DND-41 (cell line): ENCODE data around the gene ISG20.
"Not testable (repeated sequence)": the region's sequence is repeated elsewhere in the genome, so short reads cannot be mapped to it uniquely, and the experiment has no call there.

Experiments
- ATAC-seq: fragments of 200-7000 bp; cut with Tn5 transposase; 3 replicates; pipeline ENCODE4 v1.9.1; 2021; ENCODE audit warnings: low read depth; ENCODE audit not compliant: insufficient read depth
- DNase-seq: peaks from one replicate; pipeline ENCODE4 v3.0.0-alpha.2; 2020
- H2AFZ ChIP-seq: 2 replicates; pipeline ENCODE4 v1.6.0; 2012; ENCODE audit warnings: low read depth, low read length
- H3K27ac ChIP-seq: 2 replicates; pipeline ENCODE4 v1.5.1; 2012; ENCODE audit warnings: low read length, inconsistent platforms
- H3K27me3 ChIP-seq: fragments of 200-600 bp; sonication (generic); 2 replicates; pipeline ENCODE4 v1.6.0; 2012; ENCODE audit warnings: low read length, mild to moderate bottlenecking, inconsistent platforms; ENCODE audit not compliant: insufficient read depth, poor library complexity
- H3K36me3 ChIP-seq: 2 replicates; pipeline ENCODE4 v1.5.1; 2012; ENCODE audit warnings: low read length, inconsistent platforms; ENCODE audit not compliant: insufficient read depth
- H3K4me1 ChIP-seq: 2 replicates; pipeline ENCODE4 v1.5.1; 2012; ENCODE audit warnings: mild to moderate bottlenecking, low read length; ENCODE audit not compliant: insufficient read depth
- H3K4me2 ChIP-seq: 2 replicates; pipeline ENCODE4 v1.6.0; 2012; ENCODE audit warnings: mild to moderate bottlenecking, moderate library complexity, low read length, inconsistent platforms; ENCODE audit not compliant: insufficient read depth
- H3K4me3 ChIP-seq, 2 experiments: fragments of 200-600 bp in 1 of 2; shearing (Covaris generic) in 1 of 2; 2 replicates each; pipeline ENCODE4 v1.5.1; 2012 to 2016; ENCODE audit warnings: inconsistent platforms in 2 of 2, low read length in 2 of 2, mild to moderate bottlenecking in 2 of 2, low read depth in 1 of 2, moderate library complexity in 1 of 2
- H3K79me2 ChIP-seq: 2 replicates; pipeline ENCODE4 v1.6.0; 2012; ENCODE audit warnings: low read length, inconsistent platforms; ENCODE audit not compliant: insufficient read depth
- H3K9ac ChIP-seq: 2 replicates; pipeline ENCODE4 v1.6.0; 2012; ENCODE audit warnings: low read depth, mild to moderate bottlenecking, inconsistent platforms, low read length, moderate library complexity
- H3K9me3 ChIP-seq: 2 replicates; pipeline ENCODE4 v1.5.1; 2012; ENCODE audit warnings: low read length, moderate library complexity, mild to moderate bottlenecking, inconsistent platforms; ENCODE audit not compliant: insufficient read depth, severe bottlenecking
- H4K20me1 ChIP-seq: 2 replicates; pipeline ENCODE4 v1.6.0; 2012; ENCODE audit warnings: low read length; ENCODE audit not compliant: insufficient read depth
- CTCF ChIP-seq: IDR thresholded peaks from 2 replicates; pipeline ENCODE4 v1.5.1; 2012; ENCODE audit warnings: borderline replicate concordance, low read length, moderate library complexity, mild to moderate bottlenecking; ENCODE audit not compliant: poor library complexity, severe bottlenecking; ENCODE audit errors: extremely low read depth
- EZH2 ChIP-seq: IDR thresholded peaks from 3 replicates; pipeline ENCODE4 v1.6.1; 2012; ENCODE audit warnings: borderline replicate concordance, low read depth, mild to moderate bottlenecking, moderate library complexity, low read length, inconsistent platforms; ENCODE audit not compliant: severe bottlenecking

Gene ISG20

GRCh38 chr15:88630798-88631463 lies 7.9 kb upstream of the ISG20 start:
- H3K4me2 ChIP-seq, result no peak overlapping the region
- H3K4me3 ChIP-seq, result no peak overlapping the region
- H3K9me3 ChIP-seq, result no peaks in the 10 kb centered on the region
- H4K20me1 ChIP-seq, result peaks cover 46% of the 10 kb centered on the region; the same call in 1 of the 2 replicates
- no peak for DNase-seq
- H3K36me3 ChIP-seq, result peaks cover 69% of the 10 kb centered on the region
- no peak overlapping the region for H3K9ac ChIP-seq
- H2AFZ ChIP-seq, result no peak overlapping the region
- H3K79me2 ChIP-seq, result peaks cover 49% of the 10 kb centered on the region
- no peak overlapping the region for H3K27ac ChIP-seq
- H3K27me3 ChIP-seq, result no peaks in the 10 kb centered on the region
- H3K4me1 ChIP-seq, result peaks cover 49% of the 10 kb centered on the region
- no peak for ATAC-seq
- TF ChIP-seq EZH2, result no peak
- no peak for TF ChIP-seq CTCF

- H4K20me1 ChIP-seq, result peaks cover 40% of the 10 kb centered on the region; the same call in 1 of the 2 replicates
- H3K4me2 ChIP-seq, result no peak overlapping the region
- H3K9me3 ChIP-seq, result no peaks in the 10 kb centered on the region
- H3K27ac ChIP-seq, result no peak overlapping the region
- peaks cover 49% of the 10 kb centered on the region for H3K4me1 ChIP-seq
- TF ChIP-seq EZH2 (no peak), CTCF (no peak)
- DNase-seq (no peak), ATAC-seq (no peak)
- no peak overlapping the region for H2AFZ ChIP-seq
- no peak overlapping the region for H3K9ac ChIP-seq
- H3K36me3 ChIP-seq, result peaks cover 65% of the 10 kb centered on the region
- no peaks in the 10 kb centered on the region for H3K27me3 ChIP-seq
- no peak overlapping the region for H3K4me3 ChIP-seq
- peaks cover 43% of the 10 kb centered on the region for H3K79me2 ChIP-seq
Observed at GRCh38 chr15:88631464-88632028, 7.3 kb upstream of the ISG20 start.

GRCh38 chr15:88632797-88633196 lies 6.0 kb upstream of the ISG20 start:
- Histone ChIP-seq H3K79me2 (peaks cover 30% of the 10 kb centered on the region), H4K20me1 (peaks cover 28% of the 10 kb centered on the region; the same call in 1 of the 2 replicates), H3K36me3 (peaks cover 52% of the 10 kb centered on the region), H3K4me1 (peaks cover 49% of the 10 kb centered on the region)
- H3K9me3 ChIP-seq, H3K9ac ChIP-seq, H3K4me2 ChIP-seq, H3K27me3 ChIP-seq, H3K4me3 ChIP-seq, H2AFZ ChIP-seq, DNase-seq, H3K27ac ChIP-seq, ATAC-seq: not testable (repeated sequence)

- Histone ChIP-seq H3K9ac (peak overlapping the region; percentile 54; the same call in 1 of the 2 replicates), H3K27ac (peak overlapping the region; percentile 92)
Observed at GRCh38 chr15:88634449-88634848, 4.4 kb upstream of the ISG20 start.

More at GRCh38 chr15:88634449-88634848, 4.4 kb upstream of the ISG20 start:
- Histone ChIP-seq H3K36me3 (peaks cover 36% of the 10 kb centered on the region), H3K4me1 (peaks cover 66% of the 10 kb centered on the region), H3K79me2 (peaks cover 16% of the 10 kb centered on the region; the same call in 1 of the 2 replicates), H3K4me2 (peak overlapping the region; percentile 43; the same call in 1 of the 2 replicates), H3K4me3 (no peak overlapping the region), H3K9me3 (no peaks in the 10 kb centered on the region), H2AFZ (no peak overlapping the region), H4K20me1 (peaks cover 12% of the 10 kb centered on the region; the same call in 1 of the 2 replicates), H3K27me3 (no peaks in the 10 kb centered on the region)
- TF ChIP-seq CTCF (no peak), EZH2 (no peak)
- ATAC-seq (no peak), DNase-seq (no peak)
